NCI-H2196 treated with DMSO at 0.1 percent for 48 hours (cell line): ENCODE data around the gene HCN4.
"Not testable (repeated sequence)": the region's sequence is repeated elsewhere in the genome, so short reads cannot be mapped to it uniquely, and the experiment has no call there.

Experiments
- DNase-seq: peaks from one replicate; lab custom pipeline; 2025; ENCODE audit not compliant: unreplicated experiment; lab: John Stamatoyannopoulos, UW

Gene HCN4

DNA sequence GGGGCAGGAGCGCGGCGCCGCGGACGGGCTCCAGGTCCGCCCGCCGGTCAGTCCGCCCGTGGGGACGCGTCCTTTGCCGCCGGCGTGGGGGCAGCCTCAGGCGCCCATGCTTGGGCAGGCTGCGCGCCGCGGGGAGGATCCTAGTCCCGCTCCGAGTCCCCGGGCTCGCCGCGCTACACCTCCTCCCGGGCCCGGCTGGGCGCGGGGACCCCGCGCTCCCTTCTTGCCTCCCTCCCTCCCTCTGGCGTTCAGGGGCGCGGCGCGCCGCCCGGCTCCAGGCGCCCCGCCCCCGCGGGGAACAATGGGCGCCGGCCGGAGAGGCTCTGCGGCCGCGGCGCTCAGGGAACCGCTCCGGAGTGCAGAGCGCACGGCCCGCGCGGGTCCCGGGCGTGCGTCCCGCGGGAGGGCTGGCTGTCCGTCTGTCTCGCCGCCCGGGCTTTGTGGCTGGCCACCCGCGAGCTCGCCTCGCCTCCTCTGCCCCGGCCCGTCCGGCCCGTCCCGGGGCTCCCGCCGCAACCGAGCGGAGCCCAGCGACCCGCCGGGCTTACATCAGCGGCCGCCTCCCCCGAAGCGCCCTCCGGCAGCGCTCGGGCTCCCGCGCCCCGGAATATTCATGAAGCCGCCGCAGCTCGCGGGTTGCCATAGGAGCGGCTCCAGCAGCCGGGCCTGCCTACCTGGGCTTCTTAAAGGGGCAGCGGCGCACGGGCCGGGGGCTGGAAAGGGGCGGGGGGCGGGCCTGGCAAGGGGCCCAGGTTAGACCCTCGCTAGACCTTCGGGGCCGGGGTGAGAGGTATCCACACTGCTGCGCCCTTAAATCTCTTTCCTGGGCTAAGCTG lies at the start of gene HCN4:
Gene HCN4, minus strand, starts transcription at position 658 of the 836 bp plus-strand sequence. CDS start 688 bp downstream, outside the sequence.
- DNase-seq: no peak

DNA sequence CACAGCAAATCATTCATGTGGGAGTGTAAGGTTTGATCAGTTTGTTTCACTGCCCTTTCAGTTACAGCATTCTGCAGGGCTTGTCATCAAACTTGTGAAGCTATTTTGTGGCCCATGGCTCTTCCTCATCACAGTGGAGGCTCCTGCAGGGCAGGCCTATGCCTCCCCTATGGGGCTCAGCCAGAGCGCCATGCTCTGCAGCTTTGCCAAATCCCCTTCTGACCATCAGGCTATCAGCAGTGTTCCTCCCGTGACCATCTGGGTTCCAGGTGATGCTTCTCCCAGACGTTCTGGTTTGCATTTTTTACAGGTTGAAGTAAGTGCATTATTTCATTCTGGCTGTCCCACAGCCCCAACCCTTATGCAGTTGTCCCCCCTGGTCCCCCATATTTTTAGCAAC lies 46.1 kb upstream of the HCN4 start:
- DNase-seq: no peak

DNA sequence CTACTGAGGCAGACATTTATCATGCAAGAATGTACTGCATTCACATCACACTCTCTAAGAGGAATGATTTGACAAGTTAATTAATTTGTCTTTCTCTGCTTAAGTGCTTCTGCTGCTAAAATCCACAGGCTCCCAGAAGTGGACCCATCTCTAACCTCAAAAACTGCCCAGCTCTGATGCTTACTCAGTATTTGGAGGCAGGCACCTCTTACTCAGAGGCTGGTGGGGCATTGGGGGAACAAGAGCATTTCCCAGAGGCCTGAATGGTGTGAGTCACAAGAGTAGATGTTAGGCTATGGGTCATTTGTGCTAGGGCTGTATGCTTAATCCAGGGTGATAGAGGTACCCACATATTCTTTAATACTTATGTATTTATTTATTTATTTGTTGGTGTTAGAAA lies 34.4 kb upstream of the HCN4 start:
- DNase-seq: no peak

DNA sequence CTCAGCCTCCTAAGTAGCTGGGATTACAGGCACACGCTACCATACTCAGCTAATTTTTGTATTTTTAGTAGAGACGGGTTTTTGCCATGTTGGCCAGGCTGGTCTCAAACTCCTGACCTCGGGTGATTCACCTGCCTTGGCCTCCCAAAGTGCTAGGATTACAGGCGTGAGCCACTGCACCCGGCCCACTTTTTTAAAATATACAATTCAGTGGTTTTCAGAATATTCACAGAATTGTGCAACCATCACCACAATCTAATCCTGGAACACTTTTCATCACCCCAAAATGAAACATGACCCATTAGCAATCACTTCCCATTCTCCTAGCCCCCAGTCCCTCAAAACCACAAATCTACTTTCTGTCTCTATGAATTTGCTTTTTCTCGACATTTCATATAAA lies 31.5 kb upstream of the HCN4 start:
- DNase-seq: not testable (repeated sequence)

GRCh38 chr15:73398861-73399260 lies 30.1 kb upstream of the HCN4 start:
- DNase-seq: no peak

DNA sequence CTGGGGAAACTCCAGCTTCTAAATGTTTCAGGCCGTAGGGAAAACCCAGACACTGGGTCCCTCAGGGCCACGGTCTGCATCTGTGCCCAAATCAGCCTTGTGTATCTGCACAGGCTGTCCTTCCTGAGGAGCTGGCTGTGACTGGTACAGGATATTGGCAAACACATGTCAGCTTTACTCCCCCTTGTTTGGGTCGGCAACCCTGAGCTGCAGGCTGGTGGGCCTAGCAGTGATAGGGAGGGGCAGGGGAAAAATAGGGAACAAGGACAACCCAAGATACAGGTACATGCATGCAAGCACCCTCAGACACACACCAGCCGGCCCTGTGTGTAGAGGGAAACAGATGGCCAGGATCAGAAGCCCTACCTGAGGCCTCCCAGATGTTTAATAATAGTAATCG lies 28.7 kb upstream of the HCN4 start:
- no peak for DNase-seq

DNA sequence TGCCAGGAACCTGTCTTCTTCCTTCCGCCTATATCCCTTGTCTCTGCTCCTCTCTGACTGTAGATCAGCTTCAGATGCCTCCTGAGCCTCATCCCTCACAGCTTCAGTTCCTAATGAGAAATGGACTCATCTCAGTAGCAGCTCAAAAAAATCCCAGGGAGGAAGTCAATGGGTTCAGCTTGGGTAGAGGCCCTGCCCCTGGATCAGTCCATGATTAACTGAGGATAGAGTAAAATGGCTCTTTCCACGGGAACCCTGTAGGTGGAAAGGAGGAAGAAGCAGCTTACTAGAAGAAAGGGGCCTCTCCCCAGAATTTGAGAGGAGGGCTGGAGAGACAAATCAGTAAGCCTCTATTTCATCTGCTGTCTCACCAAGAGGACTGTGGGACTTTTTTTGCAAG lies 26.9 kb upstream of the HCN4 start:
- no peak for DNase-seq

- DNase-seq: no peak
These were observed 26.0 kb upstream of the HCN4 start for GRCh38 chr15:73394782-73395181.

DNA sequence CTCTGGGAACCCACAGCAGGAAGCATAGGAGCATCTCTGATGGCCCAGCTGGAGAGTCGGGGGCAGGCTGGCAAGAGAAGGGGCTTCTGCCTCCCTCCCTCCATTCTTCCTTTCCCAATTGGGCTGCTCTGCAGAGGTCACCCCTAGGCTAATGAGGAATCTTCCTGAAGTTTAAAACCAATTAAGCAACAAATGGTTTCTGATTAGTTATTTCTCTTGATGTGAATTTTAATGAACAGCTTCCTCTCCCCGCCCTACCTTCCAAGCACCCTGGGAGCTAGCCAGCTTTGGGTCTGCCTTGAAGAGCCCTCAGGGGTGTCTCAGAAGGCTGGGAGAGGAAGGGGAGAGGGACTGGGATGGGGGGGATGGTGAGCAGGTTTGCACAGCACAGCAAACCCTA lies 24.6 kb upstream of the HCN4 start:
- no peak for DNase-seq

DNA sequence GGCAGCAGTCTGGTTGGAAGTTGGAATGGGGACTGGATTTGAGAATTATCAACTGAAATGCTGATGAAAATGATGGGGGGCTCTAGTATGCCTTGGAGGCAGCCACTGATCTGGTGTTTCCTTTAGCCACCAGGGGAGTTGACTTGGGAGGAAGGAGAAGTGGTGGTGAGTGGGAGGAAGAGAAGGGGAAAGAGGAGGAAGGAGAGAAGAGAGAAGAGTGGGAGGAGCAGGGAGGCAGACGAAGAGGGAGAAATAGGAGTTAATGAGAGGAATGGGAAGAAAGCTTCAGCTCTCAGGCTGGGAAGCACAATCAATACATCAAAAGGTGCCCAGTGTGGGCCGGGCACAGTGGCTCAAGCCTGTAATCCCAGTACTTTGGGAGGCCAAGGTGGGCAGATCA lies 23.3 kb upstream of the HCN4 start:
- no peak for DNase-seq

GRCh38 chr15:73391128-73391872 lies 22.5 kb upstream of the HCN4 start:
- DNase-seq: no peak

- DNase-seq: no peak
These were observed 21.3 kb upstream of the HCN4 start for GRCh38 chr15:73389971-73390544.

DNA sequence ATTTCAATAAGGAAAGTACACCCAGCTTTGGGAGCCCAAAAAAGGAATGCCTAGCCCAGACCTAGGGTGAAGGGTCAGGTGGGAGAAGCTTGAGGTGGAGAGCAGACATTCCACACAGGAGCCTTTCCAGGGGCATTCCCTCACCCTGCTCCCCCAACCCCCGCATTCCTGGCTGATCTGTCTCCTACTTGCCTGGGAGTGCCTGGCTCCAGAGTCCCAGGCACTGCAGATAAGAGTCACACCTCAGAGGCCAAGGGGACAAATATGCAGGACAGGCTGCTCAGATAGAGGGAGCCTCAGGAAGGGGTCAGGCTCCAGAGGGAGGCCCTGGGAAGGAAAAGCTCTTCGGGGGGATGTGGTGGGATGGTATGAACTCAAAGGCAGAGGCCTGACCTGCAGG lies 20.8 kb upstream of the HCN4 start:
- DNase-seq: no peak

DNA sequence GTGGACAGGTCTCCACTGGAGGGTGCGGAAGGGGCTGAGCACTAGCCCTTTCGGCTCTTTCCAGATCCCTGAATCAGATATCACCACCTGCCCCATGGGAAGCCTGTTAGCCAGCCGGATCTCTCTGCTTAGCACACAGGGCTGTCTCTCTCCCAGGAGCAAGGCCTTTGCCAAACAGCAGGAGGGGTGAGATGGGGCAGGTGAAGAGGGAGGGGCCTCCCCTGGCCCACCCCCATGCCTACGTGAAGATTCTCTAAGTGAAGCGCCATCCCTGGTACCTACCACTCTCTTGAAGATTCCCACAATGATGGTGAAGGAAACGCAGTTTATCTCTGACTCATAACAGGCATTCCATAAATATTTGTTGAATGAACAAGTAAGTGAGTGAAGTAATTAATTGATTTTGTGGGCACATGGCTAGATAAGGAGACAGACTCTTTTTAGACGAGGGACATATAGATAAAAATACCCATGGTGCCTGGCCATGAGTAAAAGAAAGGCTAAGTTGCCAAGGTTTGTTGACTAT lies 19.6 kb upstream of the HCN4 start:
- no peak for DNase-seq

DNA sequence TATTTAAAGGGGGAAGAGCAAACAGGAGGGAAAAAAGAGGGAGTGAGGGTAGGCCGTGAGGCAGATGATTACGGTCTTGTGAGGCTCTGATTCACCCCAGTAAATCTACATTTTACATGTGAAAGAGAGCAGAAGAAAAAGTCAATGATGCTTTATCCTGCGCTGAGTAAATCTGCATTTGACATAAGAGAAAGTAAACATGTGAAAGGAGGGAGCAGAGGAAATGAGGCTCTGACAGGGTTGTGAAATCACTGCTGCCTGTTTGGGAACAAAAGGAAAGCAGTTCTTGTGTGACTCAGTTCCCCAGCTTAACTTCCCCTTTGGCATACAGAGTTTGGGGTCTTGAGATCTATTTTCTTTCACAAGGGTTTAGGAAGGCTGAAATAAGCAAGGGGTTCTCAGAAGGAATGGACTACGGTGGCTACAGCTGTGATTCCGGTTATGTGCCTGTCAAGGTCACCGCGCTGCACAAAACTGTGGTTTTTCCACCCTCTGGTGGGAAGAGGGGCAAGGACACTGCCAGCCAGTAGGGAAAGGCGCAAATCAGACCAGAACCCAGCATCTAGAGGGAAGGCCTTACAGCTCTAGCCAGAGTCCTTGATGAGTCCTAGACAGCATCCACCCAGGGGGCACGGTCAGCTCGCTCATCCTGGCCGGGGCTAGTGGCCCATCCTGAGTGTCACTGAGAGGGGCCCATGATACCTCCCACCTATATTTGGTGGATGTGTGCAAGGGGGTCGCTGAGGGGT lies 18.9 kb upstream of the HCN4 start:
- no peak for DNase-seq

DNA sequence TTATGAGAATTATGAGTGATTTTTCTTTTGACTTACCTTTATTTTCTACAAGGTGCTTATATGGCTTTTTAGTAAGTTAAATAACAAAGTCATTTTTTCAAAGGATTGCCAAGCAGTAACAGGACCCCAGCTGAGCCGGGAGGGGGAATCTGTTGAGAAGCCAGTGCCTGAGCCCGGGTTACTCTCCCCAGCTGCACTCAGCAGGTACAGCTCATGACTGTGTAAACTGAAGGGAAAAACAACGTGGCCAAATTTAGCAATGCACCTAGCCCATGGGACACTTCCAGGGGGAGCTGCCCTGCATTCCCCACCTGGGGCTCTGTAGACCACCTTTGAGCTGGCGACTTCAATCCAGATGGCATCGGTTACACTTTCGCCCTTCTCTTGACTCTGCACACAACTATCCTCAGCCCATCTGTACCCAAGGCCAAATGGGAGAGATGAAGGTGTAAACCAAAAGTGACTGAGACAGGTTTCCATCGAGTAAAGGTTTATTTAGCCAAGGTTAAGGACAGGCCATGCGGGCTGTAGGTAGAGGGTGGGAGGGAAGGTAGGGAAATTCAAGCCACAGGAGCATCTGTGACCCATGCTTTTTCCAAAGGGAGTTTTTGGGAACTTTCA lies 18.2 kb upstream of the HCN4 start:
- no peak for DNase-seq

GRCh38 chr15:73386238-73386637 lies 17.5 kb upstream of the HCN4 start:
- DNase-seq: no peak

GRCh38 chr15:73385205-73385604 lies 16.4 kb upstream of the HCN4 start:
- DNase-seq: no peak

GRCh38 chr15:73383310-73384189 lies 14.8 kb upstream of the HCN4 start:
- DNase-seq: no peak

DNA sequence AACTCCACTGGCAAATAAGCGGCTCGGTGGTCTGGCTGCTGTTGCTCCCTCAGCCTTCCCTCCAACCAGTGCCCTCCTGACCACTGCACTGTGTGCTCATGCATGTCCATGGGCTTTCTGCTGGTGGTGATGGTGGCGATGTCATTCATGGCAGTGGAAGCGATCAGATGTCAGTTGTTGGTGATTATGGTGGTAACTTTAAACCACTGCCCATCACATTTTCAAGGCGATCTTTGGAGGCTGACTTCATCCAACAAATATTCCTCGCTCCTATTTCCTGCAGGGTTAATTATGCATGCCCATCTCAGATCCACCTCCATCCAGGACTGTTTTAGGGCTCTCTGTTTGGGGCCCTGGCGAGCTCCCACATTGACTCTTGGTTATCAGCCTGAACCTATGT lies 13.4 kb upstream of the HCN4 start:
- no peak for DNase-seq
